ENCODE measurements around the gene ZDHHC14.

GRCh38 chr6:157668009-157668401 is 287.0 kb downstream of the ZDHHC14 start:
- TF ChIP-seq, protein P1, sequence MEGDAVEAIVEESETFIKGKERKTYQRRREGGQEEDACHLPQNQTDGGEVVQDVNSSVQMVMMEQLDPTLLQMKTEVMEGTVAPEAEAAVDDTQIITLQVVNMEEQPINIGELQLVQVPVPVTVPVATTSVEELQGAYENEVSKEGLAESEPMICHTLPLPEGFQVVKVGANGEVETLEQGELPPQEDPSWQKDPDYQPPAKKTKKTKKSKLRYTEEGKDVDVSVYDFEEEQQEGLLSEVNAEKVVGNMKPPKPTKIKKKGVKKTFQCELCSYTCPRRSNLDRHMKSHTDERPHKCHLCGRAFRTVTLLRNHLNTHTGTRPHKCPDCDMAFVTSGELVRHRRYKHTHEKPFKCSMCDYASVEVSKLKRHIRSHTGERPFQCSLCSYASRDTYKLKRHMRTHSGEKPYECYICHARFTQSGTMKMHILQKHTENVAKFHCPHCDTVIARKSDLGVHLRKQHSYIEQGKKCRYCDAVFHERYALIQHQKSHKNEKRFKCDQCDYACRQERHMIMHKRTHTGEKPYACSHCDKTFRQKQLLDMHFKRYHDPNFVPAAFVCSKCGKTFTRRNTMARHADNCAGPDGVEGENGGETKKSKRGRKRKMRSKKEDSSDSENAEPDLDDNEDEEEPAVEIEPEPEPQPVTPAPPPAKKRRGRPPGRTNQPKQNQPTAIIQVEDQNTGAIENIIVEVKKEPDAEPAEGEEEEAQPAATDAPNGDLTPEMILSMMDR (IDR thresholded peaks at IDR 0.05) = no peak
- TF ChIP-seq EP300 (IDR thresholded peaks at IDR 0.05) = no peak
